Measurements from ENCODE around the gene P2RY14.

P2RY14 gene

GRCh38 chr3:151199554-151200438 lies 78.5 kb downstream of the P2RY14 start:
- H3K36me3 ChIP-seq (ENCODE audit: control insufficient read depth in 2 of 2, insufficient read depth in 1 of 2, low read length in 2 of 2) = peaks cover 0 to 3% of the 10 kb centered on the region in 2 experiments; a peak in 1 of 3 replicates
- H3K4me3 ChIP-seq (ENCODE audit: low read depth, low read length) = no peak overlapping the region
- ChIA-PET POLR2A (no interaction called here), CTCF (interaction anchor here (0.6 to 1.3 kb wide), 2 partner anchors 28 to 395 kb away, joined by 3 to 5 read pairs; no protein-coding TSS in a partner anchor)
- no peaks in the 10 kb centered on the region for H3K4me1 ChIP-seq (ENCODE audit: control insufficient read depth, insufficient read depth, low read length)
- no peaks in the 10 kb centered on the region for H3K9me3 ChIP-seq (ENCODE audit: control insufficient read depth, insufficient read depth, low read depth, low read length)
- TF ChIP-seq ZNF248 (tag by site-specific recombination; IDR thresholded peaks at IDR 0.05) (no peak), GLI4 (tag by site-specific recombination; IDR thresholded peaks at IDR 0.05) (no peak), ZNF488 (tag by site-specific recombination; IDR thresholded peaks at IDR 0.05) (no peak), ZNF645 (tag by site-specific recombination; IDR thresholded peaks at IDR 0.05) (no peak), ZNF510 (tag by site-specific recombination; IDR thresholded peaks at IDR 0.05; ENCODE audit: insufficient replicate concordance) (no peak), ZBTB26 (tag by site-specific recombination; optimal IDR thresholded peaks at IDR 0.05) (no peak), SP2 (tag by site-specific recombination; IDR thresholded peaks at IDR 0.05) (no peak), ZNF157 (tag by site-specific recombination; IDR thresholded peaks at IDR 0.05) (no peak), ZNF571 (tag by site-specific recombination; IDR thresholded peaks at IDR 0.05) (no peak), ZNF26 (tag by site-specific recombination; IDR thresholded peaks at IDR 0.05) (no peak), ZFHX2 (tag by site-specific recombination; conservative IDR thresholded peaks at IDR 0.05) (no peak), ZNF629 (tag by site-specific recombination; IDR thresholded peaks at IDR 0.05) (no peak), ZNF121 (tag by site-specific recombination; IDR thresholded peaks at IDR 0.05) (no peak), PRDM4 (tag by site-specific recombination; IDR thresholded peaks at IDR 0.05) (no peak), ZBTB7A (tag by site-specific recombination; IDR thresholded peaks at IDR 0.05; ENCODE audit: low read depth) (no peak), ZNF558 (tag by site-specific recombination; IDR thresholded peaks at IDR 0.05) (no peak)
- TF ChIP-seq, protein P1, sequence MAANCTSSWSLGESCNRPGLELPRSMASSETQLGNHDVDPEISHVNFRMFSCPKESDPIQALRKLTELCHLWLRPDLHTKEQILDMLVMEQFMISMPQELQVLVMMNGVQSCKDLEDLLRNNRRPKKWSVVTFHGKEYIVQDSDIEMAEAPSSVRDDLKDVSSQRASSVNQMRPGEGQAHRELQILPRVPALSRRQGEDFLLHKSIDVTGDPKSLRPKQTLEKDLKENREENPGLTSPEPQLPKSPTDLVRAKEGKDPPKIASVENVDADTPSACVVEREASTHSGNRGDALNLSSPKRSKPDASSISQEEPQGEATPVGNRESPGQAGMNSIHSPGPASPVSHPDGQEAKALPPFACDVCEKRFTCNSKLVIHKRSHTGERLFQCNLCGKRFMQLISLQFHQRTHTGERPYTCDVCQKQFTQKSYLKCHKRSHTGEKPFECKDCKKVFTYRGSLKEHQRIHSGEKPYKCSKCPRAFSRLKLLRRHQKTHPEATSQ (tag by site-specific recombination; IDR thresholded peaks at IDR 0.05) = no peak
- TF ChIP-seq, protein P2, sequence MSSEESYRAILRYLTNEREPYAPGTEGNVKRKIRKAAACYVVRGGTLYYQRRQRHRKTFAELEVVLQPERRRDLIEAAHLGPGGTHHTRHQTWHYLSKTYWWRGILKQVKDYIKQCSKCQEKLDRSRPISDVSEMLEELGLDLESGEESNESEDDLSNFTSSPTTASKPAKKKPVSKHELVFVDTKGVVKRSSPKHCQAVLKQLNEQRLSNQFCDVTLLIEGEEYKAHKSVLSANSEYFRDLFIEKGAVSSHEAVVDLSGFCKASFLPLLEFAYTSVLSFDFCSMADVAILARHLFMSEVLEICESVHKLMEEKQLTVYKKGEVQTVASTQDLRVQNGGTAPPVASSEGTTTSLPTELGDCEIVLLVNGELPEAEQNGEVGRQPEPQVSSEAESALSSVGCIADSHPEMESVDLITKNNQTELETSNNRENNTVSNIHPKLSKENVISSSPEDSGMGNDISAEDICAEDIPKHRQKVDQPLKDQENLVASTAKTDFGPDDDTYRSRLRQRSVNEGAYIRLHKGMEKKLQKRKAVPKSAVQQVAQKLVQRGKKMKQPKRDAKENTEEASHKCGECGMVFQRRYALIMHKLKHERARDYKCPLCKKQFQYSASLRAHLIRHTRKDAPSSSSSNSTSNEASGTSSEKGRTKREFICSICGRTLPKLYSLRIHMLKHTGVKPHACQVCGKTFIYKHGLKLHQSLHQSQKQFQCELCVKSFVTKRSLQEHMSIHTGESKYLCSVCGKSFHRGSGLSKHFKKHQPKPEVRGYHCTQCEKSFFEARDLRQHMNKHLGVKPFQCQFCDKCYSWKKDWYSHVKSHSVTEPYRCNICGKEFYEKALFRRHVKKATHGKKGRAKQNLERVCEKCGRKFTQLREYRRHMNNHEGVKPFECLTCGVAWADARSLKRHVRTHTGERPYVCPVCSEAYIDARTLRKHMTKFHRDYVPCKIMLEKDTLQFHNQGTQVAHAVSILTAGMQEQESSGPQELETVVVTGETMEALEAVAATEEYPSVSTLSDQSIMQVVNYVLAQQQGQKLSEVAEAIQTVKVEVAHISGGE (tag by site-specific recombination; conservative IDR thresholded peaks at IDR 0.05; ENCODE audit: low read depth) = no peak
- TF ChIP-seq, protein P3, sequence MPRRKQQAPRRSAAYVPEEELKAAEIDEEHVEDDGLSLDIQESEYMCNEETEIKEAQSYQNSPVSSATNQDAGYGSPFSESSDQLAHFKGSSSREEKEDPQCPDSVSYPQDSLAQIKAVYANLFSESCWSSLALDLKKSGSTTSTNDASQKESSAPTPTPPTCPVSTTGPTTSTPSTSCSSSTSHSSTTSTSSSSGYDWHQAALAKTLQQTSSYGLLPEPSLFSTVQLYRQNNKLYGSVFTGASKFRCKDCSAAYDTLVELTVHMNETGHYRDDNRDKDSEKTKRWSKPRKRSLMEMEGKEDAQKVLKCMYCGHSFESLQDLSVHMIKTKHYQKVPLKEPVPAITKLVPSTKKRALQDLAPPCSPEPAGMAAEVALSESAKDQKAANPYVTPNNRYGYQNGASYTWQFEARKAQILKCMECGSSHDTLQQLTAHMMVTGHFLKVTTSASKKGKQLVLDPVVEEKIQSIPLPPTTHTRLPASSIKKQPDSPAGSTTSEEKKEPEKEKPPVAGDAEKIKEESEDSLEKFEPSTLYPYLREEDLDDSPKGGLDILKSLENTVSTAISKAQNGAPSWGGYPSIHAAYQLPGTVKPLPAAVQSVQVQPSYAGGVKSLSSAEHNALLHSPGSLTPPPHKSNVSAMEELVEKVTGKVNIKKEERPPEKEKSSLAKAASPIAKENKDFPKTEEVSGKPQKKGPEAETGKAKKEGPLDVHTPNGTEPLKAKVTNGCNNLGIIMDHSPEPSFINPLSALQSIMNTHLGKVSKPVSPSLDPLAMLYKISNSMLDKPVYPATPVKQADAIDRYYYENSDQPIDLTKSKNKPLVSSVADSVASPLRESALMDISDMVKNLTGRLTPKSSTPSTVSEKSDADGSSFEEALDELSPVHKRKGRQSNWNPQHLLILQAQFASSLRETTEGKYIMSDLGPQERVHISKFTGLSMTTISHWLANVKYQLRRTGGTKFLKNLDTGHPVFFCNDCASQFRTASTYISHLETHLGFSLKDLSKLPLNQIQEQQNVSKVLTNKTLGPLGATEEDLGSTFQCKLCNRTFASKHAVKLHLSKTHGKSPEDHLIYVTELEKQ (tag by site-specific recombination; IDR thresholded peaks at IDR 0.05; ENCODE audit: borderline replicate concordance) = no peak
- H3K27ac ChIP-seq (ENCODE audit: extremely low read depth, low read depth, low read length) = no peak overlapping the region
